HCT116 (cell line): ENCODE measurements around the gene RAPGEF1.

ENCODE experiments used
- ELF1 ChIP-seq: IDR thresholded peaks from 2 replicates; pipeline ENCODE4 v1.6.1; 2012; ENCODE audit warnings: low read depth, borderline replicate concordance
- EZH2phosphoT487 ChIP-seq: fragments of 200-600 bp; IDR thresholded peaks from 2 replicates; pipeline ENCODE4 v1.6.1; 2018; ENCODE audit warnings: antibody characterized with exemption, borderline replicate concordance
- ZNF274 ChIP-seq: fragments of 200-500 bp; sonication (Bioruptor generic); IDR thresholded peaks from 2 replicates; pipeline ENCODE4 v1.6.1; 2014; ENCODE audit warnings: mild to moderate bottlenecking, low read depth, low read length, inconsistent platforms
- TF ChIP-seq, protein P1 (sequence below), 3 experiments: fragments of 200-600 bp in 1 of 3; sonication (generic) in 1 of 3; IDR thresholded peaks in 2 of 3; conservative IDR thresholded peaks in 1 of 3; 2 replicates each; pipeline ENCODE4 v1.5.1; 2012 to 2017; ENCODE audit warnings: low read depth in 2 of 3, low read length in 2 of 3, antibody characterized with exemption in 1 of 3, borderline replicate concordance in 1 of 3, control low read depth in 1 of 3, mild to moderate bottlenecking in 1 of 3, mixed read lengths in 1 of 3, mixed run types in 1 of 3, moderate library complexity in 1 of 3; ENCODE audit not compliant: insufficient read depth in 1 of 3

DNA sequence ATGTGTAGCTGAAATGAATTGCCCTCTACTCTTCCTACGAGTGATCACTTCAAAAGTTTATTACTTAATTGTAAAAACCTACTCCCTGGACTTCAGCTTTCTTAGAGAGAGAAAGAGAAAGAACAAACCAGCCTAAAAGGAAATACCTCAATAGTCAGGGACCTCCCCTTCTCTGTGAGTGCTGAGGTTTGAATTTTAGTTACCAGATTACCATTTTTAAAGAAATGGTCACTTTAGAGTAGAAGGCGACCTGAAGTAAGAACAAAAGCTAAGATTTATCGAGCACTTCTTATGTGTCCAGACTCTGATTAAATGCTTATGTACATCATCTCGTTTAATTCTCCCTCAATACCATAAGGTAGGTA is 11.3 kb downstream of the RAPGEF1 start:
- TF ChIP-seq, protein P1, sequence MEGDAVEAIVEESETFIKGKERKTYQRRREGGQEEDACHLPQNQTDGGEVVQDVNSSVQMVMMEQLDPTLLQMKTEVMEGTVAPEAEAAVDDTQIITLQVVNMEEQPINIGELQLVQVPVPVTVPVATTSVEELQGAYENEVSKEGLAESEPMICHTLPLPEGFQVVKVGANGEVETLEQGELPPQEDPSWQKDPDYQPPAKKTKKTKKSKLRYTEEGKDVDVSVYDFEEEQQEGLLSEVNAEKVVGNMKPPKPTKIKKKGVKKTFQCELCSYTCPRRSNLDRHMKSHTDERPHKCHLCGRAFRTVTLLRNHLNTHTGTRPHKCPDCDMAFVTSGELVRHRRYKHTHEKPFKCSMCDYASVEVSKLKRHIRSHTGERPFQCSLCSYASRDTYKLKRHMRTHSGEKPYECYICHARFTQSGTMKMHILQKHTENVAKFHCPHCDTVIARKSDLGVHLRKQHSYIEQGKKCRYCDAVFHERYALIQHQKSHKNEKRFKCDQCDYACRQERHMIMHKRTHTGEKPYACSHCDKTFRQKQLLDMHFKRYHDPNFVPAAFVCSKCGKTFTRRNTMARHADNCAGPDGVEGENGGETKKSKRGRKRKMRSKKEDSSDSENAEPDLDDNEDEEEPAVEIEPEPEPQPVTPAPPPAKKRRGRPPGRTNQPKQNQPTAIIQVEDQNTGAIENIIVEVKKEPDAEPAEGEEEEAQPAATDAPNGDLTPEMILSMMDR (IDR thresholded peaks at IDR 0.05 in 2 of 3, conservative IDR thresholded peaks at IDR 0.05 in 1 of 3; ENCODE audit: borderline replicate concordance in 1 of 3, insufficient read depth in 1 of 3, low read depth in 2 of 3, low read length in 2 of 3), result no peak
- TF ChIP-seq ZNF274, result no peak
- no peak for TF ChIP-seq EZH2phosphoT487
- no peak for TF ChIP-seq ELF1
